WERI-Rb-1 (cell line): ENCODE data around the gene MRTFA.
"Not testable (repeated sequence)": the region's sequence is repeated elsewhere in the genome, so short reads cannot be mapped to it uniquely, and the experiment has no call there.

Experiments used
- DNase-seq: peaks from one replicate; pipeline ENCODE4 v3.0.0-alpha.2; 2020
- H3K27ac ChIP-seq: fragments of 250-450 bp; sonication (Bioruptor Pico); 2 replicates; pipeline ENCODE4 v1.5.1; 2020; ENCODE audit warnings: mild to moderate bottlenecking, moderate library complexity
- H3K27me3 ChIP-seq: fragments of 250-450 bp; sonication (Bioruptor Pico); 2 replicates; pipeline ENCODE4 v1.5.1; 2021; ENCODE audit warnings: mild to moderate bottlenecking, low read depth, moderate library complexity; ENCODE audit not compliant: insufficient read depth, severe bottlenecking
- H3K36me3 ChIP-seq: fragments of 250-450 bp; sonication (Bioruptor Pico); 2 replicates; pipeline ENCODE4 v1.5.1; 2020; ENCODE audit warnings: mild to moderate bottlenecking, moderate library complexity
- H3K4me3 ChIP-seq: 2 replicates; pipeline ENCODE4 v1.5.1; 2011; ENCODE audit warnings: low read depth, mild to moderate bottlenecking, control low read depth, low read length
- H3K9me3 ChIP-seq: fragments of 250-450 bp; sonication (Bioruptor Pico); 2 replicates; pipeline ENCODE4 v1.5.1; 2021; ENCODE audit warnings: mild to moderate bottlenecking, moderate library complexity; ENCODE audit not compliant: severe bottlenecking
- TF ChIP-seq, protein P1 (sequence below): IDR thresholded peaks from 2 replicates; pipeline ENCODE4 v1.5.1; 2011; ENCODE audit warnings: low read depth, mild to moderate bottlenecking, control low read depth, inconsistent platforms, low read length

Gene MRTFA

DNA sequence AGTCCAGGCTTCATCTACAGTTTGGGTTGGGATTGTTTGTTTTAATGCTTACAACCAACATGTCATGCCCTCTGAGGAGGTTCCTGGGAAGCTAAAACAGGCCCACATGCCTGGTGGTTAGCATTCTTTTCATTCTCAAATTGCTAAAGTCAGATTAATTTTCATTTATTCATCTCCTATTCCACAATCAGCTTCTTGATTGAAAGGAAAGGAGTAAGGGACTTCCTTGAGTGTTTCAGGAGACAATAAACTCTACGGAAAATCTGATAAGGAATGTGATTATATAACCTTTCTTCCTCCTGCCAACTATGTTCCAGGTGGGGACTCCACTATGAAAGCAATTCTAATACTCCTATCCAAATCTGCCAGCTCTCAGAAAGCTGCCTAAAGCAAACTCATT is 30.8 kb downstream of the MRTFA start:
- no peak overlapping the region for H3K4me3 ChIP-seq
- H3K36me3 ChIP-seq: no peaks in the 10 kb centered on the region
- no peak for DNase-seq
- H3K27me3 ChIP-seq: no peaks in the 10 kb centered on the region
- TF ChIP-seq, protein P1, sequence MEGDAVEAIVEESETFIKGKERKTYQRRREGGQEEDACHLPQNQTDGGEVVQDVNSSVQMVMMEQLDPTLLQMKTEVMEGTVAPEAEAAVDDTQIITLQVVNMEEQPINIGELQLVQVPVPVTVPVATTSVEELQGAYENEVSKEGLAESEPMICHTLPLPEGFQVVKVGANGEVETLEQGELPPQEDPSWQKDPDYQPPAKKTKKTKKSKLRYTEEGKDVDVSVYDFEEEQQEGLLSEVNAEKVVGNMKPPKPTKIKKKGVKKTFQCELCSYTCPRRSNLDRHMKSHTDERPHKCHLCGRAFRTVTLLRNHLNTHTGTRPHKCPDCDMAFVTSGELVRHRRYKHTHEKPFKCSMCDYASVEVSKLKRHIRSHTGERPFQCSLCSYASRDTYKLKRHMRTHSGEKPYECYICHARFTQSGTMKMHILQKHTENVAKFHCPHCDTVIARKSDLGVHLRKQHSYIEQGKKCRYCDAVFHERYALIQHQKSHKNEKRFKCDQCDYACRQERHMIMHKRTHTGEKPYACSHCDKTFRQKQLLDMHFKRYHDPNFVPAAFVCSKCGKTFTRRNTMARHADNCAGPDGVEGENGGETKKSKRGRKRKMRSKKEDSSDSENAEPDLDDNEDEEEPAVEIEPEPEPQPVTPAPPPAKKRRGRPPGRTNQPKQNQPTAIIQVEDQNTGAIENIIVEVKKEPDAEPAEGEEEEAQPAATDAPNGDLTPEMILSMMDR: no peak
- peak overlapping the region; percentile 76 for H3K27ac ChIP-seq
- H3K9me3 ChIP-seq: no peaks in the 10 kb centered on the region

DNA sequence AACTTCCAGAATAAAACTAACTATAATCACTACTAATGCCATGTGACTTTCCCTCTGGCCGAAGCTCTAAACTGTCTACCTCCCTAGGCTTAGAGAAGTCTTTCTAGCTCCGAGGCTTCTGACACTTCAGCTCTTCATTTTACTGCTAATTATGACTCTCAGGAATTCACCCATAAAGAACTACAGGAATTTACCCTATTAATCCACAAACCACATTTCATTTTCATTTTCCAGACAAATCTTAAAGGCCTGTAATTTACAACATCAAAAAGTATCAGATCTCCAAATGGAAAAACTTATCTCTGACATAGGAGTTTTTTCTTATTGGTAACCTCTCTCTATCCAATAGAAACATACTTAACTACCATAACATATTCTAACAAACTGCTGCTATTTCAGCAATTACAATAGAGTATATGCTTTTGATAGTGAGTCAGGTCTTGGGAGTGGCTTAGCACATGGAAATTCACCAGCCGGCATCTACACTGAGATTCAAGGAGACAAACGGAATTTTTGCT is 33.4 kb downstream of the MRTFA start:
- no peak for DNase-seq
- TF ChIP-seq, protein P1: no peak

DNA sequence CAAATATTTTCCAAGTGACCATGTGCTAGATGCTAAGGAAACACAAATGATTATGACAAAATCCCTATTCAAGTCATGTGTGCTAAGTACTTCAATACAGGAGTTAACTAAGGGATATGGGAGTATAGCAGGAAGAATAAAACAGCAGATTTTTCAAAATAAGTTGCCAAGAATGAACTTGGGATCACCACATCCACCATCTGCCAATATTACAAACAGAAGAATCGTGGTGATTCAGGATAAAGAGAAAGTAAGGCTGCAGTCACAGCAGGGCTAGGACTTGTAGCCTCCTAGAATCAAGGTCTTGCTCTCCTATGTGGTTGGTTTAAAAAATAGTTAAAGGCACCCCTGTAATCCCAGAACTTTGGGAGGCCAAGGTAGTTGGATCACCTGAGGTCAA is 34.3 kb downstream of the MRTFA start:
- no peak overlapping the region for H3K4me3 ChIP-seq
- TF ChIP-seq, protein P1: no peak
- no peaks in the 10 kb centered on the region for H3K9me3 ChIP-seq
- no peak overlapping the region for H3K27ac ChIP-seq
- H3K36me3 ChIP-seq: no peaks in the 10 kb centered on the region
- no peak for DNase-seq
- no peaks in the 10 kb centered on the region for H3K27me3 ChIP-seq

More for the DNA sequence above, 33.4 kb downstream of the MRTFA start:
- Histone ChIP-seq H3K27me3 (no peaks in the 10 kb centered on the region), H3K4me3 (no peak overlapping the region), H3K27ac (no peak overlapping the region), H3K36me3 (no peaks in the 10 kb centered on the region), H3K9me3 (no peaks in the 10 kb centered on the region)

DNA sequence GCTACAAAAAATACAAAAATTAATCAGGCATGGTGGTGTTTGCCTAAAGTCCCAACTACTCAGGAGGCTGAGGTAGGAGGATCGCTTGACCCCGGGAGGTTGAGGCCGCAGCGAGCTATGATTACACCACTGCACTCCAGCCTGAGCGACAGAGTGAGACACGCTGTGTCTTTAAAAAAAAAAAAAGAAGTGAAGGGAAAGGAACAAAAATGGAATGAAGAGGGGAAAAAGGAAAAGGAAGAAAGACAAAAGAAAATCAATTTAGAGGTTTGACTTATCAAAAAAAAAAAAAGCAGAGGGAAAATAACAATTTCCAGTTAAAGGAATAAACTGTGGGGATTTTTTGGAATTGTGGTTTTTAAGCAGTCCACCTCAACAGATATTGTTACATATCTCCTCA is 36.8 kb downstream of the MRTFA start:
- DNase-seq: no peak
- Histone ChIP-seq H3K9me3 (no peaks in the 10 kb centered on the region), H3K27ac (no peak overlapping the region), H3K27me3 (no peaks in the 10 kb centered on the region), H3K36me3 (no peaks in the 10 kb centered on the region), H3K4me3 (no peak overlapping the region)
- TF ChIP-seq, protein P1: no peak

DNA sequence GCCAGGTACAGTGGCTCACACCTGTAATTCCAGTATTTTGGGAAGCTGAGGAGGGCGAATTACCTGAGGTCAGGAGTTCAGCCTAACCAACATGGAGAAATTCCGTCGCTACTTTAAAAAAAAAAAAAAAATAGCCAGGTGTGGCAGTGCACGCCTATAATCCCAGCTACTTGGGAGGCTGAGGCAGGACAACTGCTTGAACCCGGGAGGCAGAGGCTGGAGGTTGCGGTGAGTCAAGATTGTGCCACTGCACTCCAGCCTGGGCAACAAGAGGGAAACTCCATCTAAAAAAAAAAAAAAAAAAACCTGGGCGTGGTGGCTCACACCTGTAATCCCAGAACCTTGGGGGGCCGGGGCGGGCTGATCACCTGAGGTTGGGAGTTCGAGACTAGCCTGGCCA is 37.8 kb downstream of the MRTFA start:
- H3K4me3 ChIP-seq, H3K27ac ChIP-seq, H3K27me3 ChIP-seq, DNase-seq, H3K9me3 ChIP-seq, H3K36me3 ChIP-seq: not testable (repeated sequence)

DNA sequence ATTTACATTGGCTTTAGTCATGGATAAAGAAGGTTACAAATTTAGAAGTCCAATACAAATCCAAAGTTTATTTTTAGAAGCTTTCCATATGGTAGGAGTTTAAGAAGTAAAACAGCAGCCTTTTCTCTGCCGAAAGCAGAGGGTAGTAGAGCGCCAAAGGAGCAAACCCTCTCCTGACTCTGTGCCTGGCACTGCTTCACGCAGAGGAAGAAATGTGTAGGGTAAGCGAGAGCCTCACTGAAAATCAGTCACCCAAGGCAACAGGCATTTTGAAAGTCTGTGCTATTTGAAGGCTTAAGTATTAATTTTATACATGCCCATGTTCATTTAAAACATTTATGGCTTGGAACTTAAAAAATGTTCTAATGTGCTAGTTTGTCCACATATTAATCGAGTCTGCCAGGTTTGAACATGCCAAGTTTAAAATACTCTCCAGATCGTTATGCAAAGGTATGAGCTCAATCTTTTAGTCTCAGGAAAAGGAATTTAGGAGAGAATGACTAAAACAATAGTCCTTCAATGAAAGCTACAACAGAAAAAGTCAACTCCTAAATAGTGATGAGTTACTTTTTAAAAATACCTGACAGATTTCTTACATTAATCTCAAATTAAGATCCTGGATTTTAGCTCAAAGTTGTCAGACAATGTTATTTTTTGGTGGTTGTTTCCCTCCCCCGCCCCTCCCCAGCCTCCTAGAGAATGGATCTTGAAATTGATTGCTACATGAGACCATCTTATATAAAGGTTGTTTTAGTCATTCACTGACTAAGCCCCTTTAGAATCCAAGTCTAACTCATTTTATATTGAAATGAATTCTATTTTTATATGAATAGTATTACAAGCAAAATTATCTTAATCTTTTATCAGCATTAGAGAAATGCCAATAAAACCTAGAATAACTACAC is 38.7 kb downstream of the MRTFA start:
- no peak overlapping the region for H3K4me3 ChIP-seq
- 0 out of 2 replicates have a peak overlapping the region, but pooled peaks have one; percentile 14 for H3K27ac ChIP-seq
- H3K36me3 ChIP-seq: peaks cover 4% of the 10 kb centered on the region
- TF ChIP-seq, protein P1: no peak
- no peaks in the 10 kb centered on the region for H3K27me3 ChIP-seq
- no peaks in the 10 kb centered on the region for H3K9me3 ChIP-seq
- DNase-seq: no peak
